K562 (cell line): ENCODE results near the gene ATP5F1D. TPM values are rescaled to one million over a fixed set of nuclear protein-coding genes. Genes with fewer than 3 reads are reported as not detected.

Experiments
- ATAC-seq: fragments of 200-7000 bp; cut with Tn5 transposase; 3 replicates; pipeline ENCODE4 v1.9.1; 2020; ENCODE audit warnings: moderate library complexity
- BruUV-seq: library from RNA; stranded (reverse); fragments of 400-500 nt; replicated peaks from 2 replicates; lab custom pipeline; 2021; lab: Mats Ljungman, UMichigan
- CTCF ChIA-PET: fragments of 300-600 bp; formaldehyde crosslinking; extraction: SDS; loops from one replicate; lab custom pipeline; 2021; ENCODE audit warnings: low intra/inter-chr PET ratio; lab: Yijun Ruan, JAX
- POLR2A ChIA-PET: fragments of 300-600, 350-650 bp; sonication (Branson Sonifier 250); formaldehyde crosslinking; extraction: SDS; loops from one replicate; lab custom pipeline; 2021; ENCODE audit warnings: antibody characterized with exemption, inconsistent platforms; lab: Yijun Ruan, JAX
- DNase-seq, 4 experiments: peaks; one replicate each; pipeline versions ENCODE4 v3.0.0 to v3.0.0-alpha.2; 2011 to 2018; ENCODE audit warnings: low spot score in 3 of 4, mixed read lengths in 3 of 4; ENCODE audit errors: extremely low read depth in 1 of 4
- FAIRE-seq: peaks from 2 replicates; lab custom pipeline; 2011; peaks lifted over from hg19 to GRCh38; lab: Jason Lieb, UNC
- H2AFZ ChIP-seq: 2 replicates; pipeline ENCODE4 v1.6.0; 2011; ENCODE audit warnings: low read depth, low read length, control low read depth, inconsistent platforms
- H3K27ac ChIP-seq: fragments of 200-600 bp; 3 replicates; pipeline ENCODE4 v1.8.0; 2011; ENCODE audit warnings: low read depth, mild to moderate bottlenecking, control low read depth, inconsistent platforms, low read length, moderate library complexity, mixed read lengths; ENCODE audit errors: extremely low read depth
- H3K27me3 ChIP-seq, 2 experiments: fragments of 300-600 bp in 1 of 2; 2 replicates in 1 of 2; 3 replicates in 1 of 2; pipeline versions ENCODE4 v1.6.0 to v1.8.0; 2011; ENCODE audit warnings: inconsistent platforms in 2 of 2, low read length in 2 of 2, mild to moderate bottlenecking in 1 of 2, mixed read lengths in 1 of 2, moderate library complexity in 1 of 2; ENCODE audit not compliant: control insufficient read depth in 2 of 2, insufficient read depth in 2 of 2
- H3K36me3 ChIP-seq: fragments of 300-600 bp; 3 replicates; pipeline ENCODE4 v1.8.0; 2011; ENCODE audit warnings: mild to moderate bottlenecking, low read length, inconsistent platforms; ENCODE audit not compliant: control insufficient read depth, insufficient read depth
- H3K4me1 ChIP-seq, 2 experiments: fragments of 200-600 bp in 1 of 2; replicated peaks in 1 of 2; 2 replicates in 1 of 2; 3 replicates in 1 of 2; pipeline versions ENCODE4 v1.5.1 to v1.8.0; 2011; ENCODE audit warnings: inconsistent platforms in 2 of 2, low read length in 2 of 2, mild to moderate bottlenecking in 1 of 2, mixed read lengths in 1 of 2, moderate library complexity in 1 of 2; ENCODE audit not compliant: control insufficient read depth in 2 of 2, insufficient read depth in 2 of 2
- H3K4me2 ChIP-seq: 2 replicates; pipeline ENCODE4 v1.6.1; 2011; ENCODE audit warnings: low read length, control low read depth, inconsistent platforms, mixed read lengths; ENCODE audit not compliant: insufficient read depth
- H3K4me3 ChIP-seq: fragments of 200-600 bp; sonication (generic), shearing (Covaris generic); 2 replicates; pipeline ENCODE4 v1.5.1; 2016; ENCODE audit warnings: control low read depth, inconsistent platforms
- H3K79me2 ChIP-seq: fragments of 200-600 bp; 3 replicates; pipeline ENCODE4 v1.8.0; 2011; ENCODE audit warnings: low read length, inconsistent platforms; ENCODE audit not compliant: control insufficient read depth, insufficient read depth
- H3K9ac ChIP-seq, 2 experiments: 2 replicates each; pipeline versions ENCODE4 v1.6.0 to v1.6.1; 2011; ENCODE audit warnings: low read depth in 2 of 2, low read length in 2 of 2, control low read depth in 1 of 2, inconsistent platforms in 1 of 2, mild to moderate bottlenecking in 1 of 2, mixed read lengths in 1 of 2; ENCODE audit not compliant: insufficient read depth in 1 of 2
- H3K9me1 ChIP-seq: one replicate; pipeline ENCODE4 v1.6.0; 2011; ENCODE audit warnings: inconsistent platforms, mild to moderate bottlenecking, low read length, moderate library complexity; ENCODE audit not compliant: control insufficient read depth, insufficient read depth
- H3K9me3 ChIP-seq: replicated peaks from 2 replicates; pipeline ENCODE4 v1.5.1; 2011; ENCODE audit warnings: low read depth, low read length, inconsistent platforms; ENCODE audit not compliant: control insufficient read depth, insufficient read depth
- H4K20me1 ChIP-seq: replicated peaks from 2 replicates; pipeline ENCODE4 v1.6.1; 2011; ENCODE audit warnings: low read length, inconsistent platforms, mixed read lengths; ENCODE audit not compliant: control insufficient read depth, insufficient read depth
- ARID4B ChIP-seq: sonication (generic); formaldehyde crosslinking; IDR thresholded peaks from 2 replicates; pipeline ENCODE4 v1.8.0; 2022; ENCODE audit warnings: mild to moderate bottlenecking, missing genetic modification reagents
- CBX1 ChIP-seq: sonication (generic); IDR thresholded peaks from 2 replicates; pipeline ENCODE4 v1.6.1; 2016; ENCODE audit warnings: antibody characterized with exemption, low read depth, mild to moderate bottlenecking
- CREM ChIP-seq: IDR thresholded peaks from 2 replicates; pipeline ENCODE4 v1.6.1; 2014; ENCODE audit warnings: antibody characterized with exemption, low read depth
- EGR1 ChIP-seq: fragments of 450-650 bp; conservative IDR thresholded peaks from 2 replicates; pipeline ENCODE4 v1.6.1; 2017; ENCODE audit warnings: mild to moderate bottlenecking
- ETV1 ChIP-seq: fragments of 450-650 bp; conservative IDR thresholded peaks from 2 replicates; pipeline ENCODE4 v1.6.1; 2016; ENCODE audit warnings: missing genetic modification characterization, control low read depth, low read depth, missing compliant biosample characterization
- HDAC2 ChIP-seq: fragments of 450-650 bp; IDR thresholded peaks from 2 replicates; pipeline ENCODE4 v1.6.1; 2016; ENCODE audit warnings: mild to moderate bottlenecking
- NR3C1 ChIP-seq: sonication (generic); formaldehyde crosslinking; IDR thresholded peaks from 2 replicates; pipeline ENCODE4 v1.8.1; 2022; ENCODE audit warnings: missing genetic modification reagents
- POLR2G ChIP-seq: fragments of 200-400 bp; formaldehyde crosslinking; IDR thresholded peaks from 2 replicates; pipeline ENCODE4 v1.6.1; 2017; ENCODE audit warnings: low read depth, mild to moderate bottlenecking, antibody characterized with exemption, low read length, moderate library complexity
- RBFOX2 ChIP-seq: fragments of 200-400 bp; formaldehyde crosslinking; IDR thresholded peaks from 2 replicates; pipeline ENCODE4 v1.6.1; 2017; ENCODE audit warnings: low read depth, mild to moderate bottlenecking, low read length, moderate library complexity
- SMARCA5 ChIP-seq: fragments of 450-650 bp; IDR thresholded peaks from 2 replicates; pipeline ENCODE4 v1.6.1; 2016
- ZBTB7A ChIP-seq: IDR thresholded peaks from 2 replicates; pipeline ENCODE4 v1.6.1; 2011; ENCODE audit warnings: low read depth, mild to moderate bottlenecking, low read length, moderate library complexity, borderline replicate concordance; ENCODE audit not compliant: control insufficient read depth
- ZNF140 ChIP-seq: fragments of 250-450 bp; sonication (Bioruptor Pico); IDR thresholded peaks from 2 replicates; pipeline ENCODE4 v1.8.0; 2021; ENCODE audit warnings: moderate library complexity, mild to moderate bottlenecking, inconsistent platforms
- ZNF143 ChIP-seq: sonication (generic); formaldehyde crosslinking; IDR thresholded peaks from 2 replicates; pipeline ENCODE4 v1.9.0; 2022; ENCODE audit warnings: mild to moderate bottlenecking, missing genetic modification reagents
- ZNF263 ChIP-seq: sonication (generic); formaldehyde crosslinking; IDR thresholded peaks from 2 replicates; pipeline ENCODE4 v1.8.0; 2022; ENCODE audit warnings: mild to moderate bottlenecking, missing genetic modification reagents, borderline replicate concordance
- ZNF740 ChIP-seq, 3 experiments: fragments of 200-800 bp in 1 of 3; sonication (Bioruptor generic) in 1 of 3; sonication (generic) in 1 of 3; formaldehyde crosslinking in 1 of 3; IDR thresholded peaks; 2 replicates each; pipeline versions ENCODE4 v1.6.1 to v1.8.0; 2016 to 2022; ENCODE audit warnings: mild to moderate bottlenecking in 2 of 3, missing compliant biosample characterization in 2 of 3, missing genetic modification characterization in 2 of 3, missing genetic modification reagents in 1 of 3
- WGBS: fragments of 100-300 bp; shearing (Covaris generic); methylation state at CpG from one replicate; pipeline ENCODE4 v1.1.6; 2016; ENCODE audit warnings: low coverage, mixed read lengths; ENCODE audit not compliant: insufficient coverage; ENCODE audit errors: missing lambda C conversion rate; 5-methylcytosine and 5-hydroxymethylcytosine counted together
- in situ Hi-C: fragments of 300-500 bp; cut with MboI; formaldehyde crosslinking; loops from 4 replicates; pipeline ENCODE4 v1.15.0; 2018; ENCODE audit warnings: inconsistent platforms, mixed read lengths
- intact Hi-C: fragments of 100-400 bp; cut with micrococcal nuclease; formaldehyde crosslinking; loops from 2 replicates; pipeline ENCODE4 v1.14.2; 2022
- polyA plus RNA-seq, 8 experiments: library from polyadenylated mRNA; depleted of rRNA in 4 of 8; stranded (reverse) in 5 of 8; unstranded in 3 of 8; fragments of >200 nt; fragmentation: Nextera tagmentation in 2 of 8; fragmentation: Illumina TruSeq in 1 of 8; extraction: Ambion mirVana in 2 of 8; extraction: Trizol in 1 of 8; gene quantifications; 2 replicates each; pipeline versions ENCODE4 v1.2.1 to v1.2.3, GENCODE V29; 2011 to 2014; ENCODE audit warnings: inconsistent platforms in 1 of 8, missing spikeins in 1 of 8
- total RNA-seq, 7 experiments: library from RNA; depleted of rRNA in 6 of 7; stranded (reverse); fragments of >200 nt in 6 of 7; fragmentation: Illumina TruSeq in 2 of 7; extraction: Trizol in 2 of 7; gene quantifications; 2 replicates each; pipeline versions ENCODE4 v1.2.1 to v1.2.3, GENCODE V29; 2011 to 2021; ENCODE audit warnings: low replicate concordance in 1 of 7

The ATP5F1D gene
- total and polyA plus RNA-seq, 9 of the 15 experiments (the other 6 are each of a cell fraction or from before 2014, with no cell fraction given) = 3.9 to 409 (median 36.8) TPM

- Histone ChIP-seq H3K4me1 (peaks cover 53 to 95% of the 10 kb centered on the region in 2 experiments), H3K36me3 (peaks cover 34% of the 10 kb centered on the region; the same call in 2 of the 3 replicates), H3K9me1 (no peaks in the 10 kb centered on the region), H3K4me2 (peak overlapping the region; percentile 60), H4K20me1 (0 out of 2 replicates have a peak, but pooled peaks cover 7% of the 10 kb centered on the region), H3K27ac (peak overlapping the region; percentile 68; the same call in 2 of the 3 replicates), H3K27me3 (no peaks in the 10 kb centered on the region), H3K79me2 (peaks cover 29% of the 10 kb centered on the region), H2AFZ (0 out of 2 replicates have a peak overlapping the region, but pooled peaks have one; percentile 18), H3K9ac (peak overlapping the region in 1 of 2 experiments; percentile 90; a peak in 2 of 4 replicates), H3K9me3 (no peaks in the 10 kb centered on the region), H3K4me3 (no peak overlapping the region; the same call in none of the 2 replicates)
- ChIA-PET POLR2A (interaction anchor here (1.9 to 2.1 kb wide), 2 partner anchors 9 to 12 kb away, joined by 8 to 9 read pairs; partner anchors contain the start of gene CIRBP), CTCF (no interaction called here)
- DNase-seq (no peak), ATAC-seq (no peak), FAIRE-seq (peak; percentile 76)
- in situ Hi-C loops (no loop called here), intact Hi-C loops (no loop called here)
- WGBS = 33% methylated on average over 5 of the region's 33 CpGs
- no TSS peak for BruUV-seq
- TF ChIP-seq NR3C1 (CRISPR knock-in tag) (0 out of 2 replicates have a peak, but pooled peaks have one; percentile 28), ZBTB7A (peak; percentile 79; the same call in 1 of the 2 replicates), ETV1 (tag) (0 out of 2 replicates have a peak, but pooled peaks have one; percentile 36), ZNF740 (CRISPR knock-in tag; IDR thresholded peaks at IDR 0.05) (peak; percentile 79), ZNF740 (tag; IDR thresholded peaks at IDR 0.05) (no peak), EGR1 (peak; percentile 85), CREM (peak; percentile 27; the same call in 1 of the 2 replicates), ZNF263 (CRISPR knock-in tag) (no peak; the same call in none of the 2 replicates), HDAC2 (peak; percentile 45), ZNF140 (no peak), ARID4B (CRISPR knock-in tag) (0 out of 2 replicates have a peak, but pooled peaks have one; percentile 52), SMARCA5 (0 out of 2 replicates have a peak, but pooled peaks have one; percentile 28), ZNF143 (CRISPR knock-in tag) (peak; percentile 43; the same call in 1 of the 2 replicates), POLR2G (peak; percentile 82), CBX1 (0 out of 2 replicates have a peak, but pooled peaks have one; percentile 30), RBFOX2 (peak; percentile 48)
Measured at GRCh38 chr19:1259876-1260748, 18.6 kb downstream of the ATP5F1D start.
